GM12878 (cell line): ENCODE measurements around the gene ARL4C. TPM values are rescaled to one million over a fixed set of nuclear protein-coding genes. Genes with fewer than 3 reads are reported as not detected.
A peak's percentile ranks its signal among the peaks of the same experiment; 100 is the strongest.
"Not testable (repeated sequence)": the region's sequence is repeated elsewhere in the genome, so short reads cannot be mapped to it uniquely, and the experiment has no call there.

Experiments
- ATAC-seq: fragments of 200-7000 bp; cut with Tn5 transposase; 3 replicates; pipeline ENCODE4 v1.9.1; 2020; ENCODE audit warnings: mild to moderate bottlenecking, moderate library complexity
- BruUV-seq: library from RNA; stranded (reverse); fragments of 400-500 nt; replicated peaks from 2 replicates; lab custom pipeline; 2021; lab: Mats Ljungman, UMichigan
- CTCF ChIA-PET: fragments of 300-600 bp; sonication (Branson Sonifier 250); formaldehyde crosslinking; extraction: SDS; loops from one replicate; lab custom pipeline; 2021; ENCODE audit warnings: inconsistent platforms; lab: Yijun Ruan, JAX
- POLR2A ChIA-PET: fragments of 350-600 bp; formaldehyde crosslinking; extraction: SDS; loops from one replicate; lab custom pipeline; 2021; ENCODE audit warnings: inconsistent platforms; lab: Charles Lee
- RAD21 ChIA-PET: fragments of 300-600 bp; sonication (Branson Sonifier 250); formaldehyde crosslinking; loops from one replicate; lab custom pipeline; 2023; ENCODE audit warnings: antibody characterized with exemption; ENCODE audit not compliant: unreplicated experiment; lab: Charles Lee
- SMC1A ChIA-PET: fragments of 300-600 bp; sonication (Branson Sonifier 250); formaldehyde crosslinking; loops from one replicate; lab custom pipeline; 2023; ENCODE audit not compliant: unreplicated experiment, uncharacterized antibody; lab: Charles Lee
- DNase-seq: peaks from one replicate; pipeline ENCODE4 v3.0.0-alpha.2; 2011; ENCODE audit warnings: low read depth, low spot score
- FAIRE-seq: peaks from 3 replicates; lab custom pipeline; 2011; peaks lifted over from hg19 to GRCh38; lab: Jason Lieb, UNC
- H2AFZ ChIP-seq: 2 replicates; pipeline ENCODE4 v1.6.0; 2011; ENCODE audit warnings: low read depth, low read length, control low read depth; ENCODE audit not compliant: control insufficient read depth
- H3K27ac ChIP-seq: 2 replicates; pipeline ENCODE4 v1.5.1; 2011; ENCODE audit warnings: control low read depth; ENCODE audit not compliant: control insufficient read depth, insufficient read depth
- H3K27me3 ChIP-seq, 2 experiments: replicated peaks in 1 of 2; 2 replicates each; pipeline versions ENCODE4 v1.6.0 to v1.6.1; 2011; ENCODE audit warnings: low read length in 1 of 2; ENCODE audit not compliant: control insufficient read depth in 2 of 2, insufficient read depth in 2 of 2
- H3K36me3 ChIP-seq, 2 experiments: 2 replicates each; pipeline ENCODE4 v1.5.1; 2011; ENCODE audit warnings: low read length in 1 of 2; ENCODE audit not compliant: control insufficient read depth in 2 of 2, insufficient read depth in 2 of 2
- H3K4me1 ChIP-seq: 2 replicates; pipeline ENCODE4 v1.6.1; 2011; ENCODE audit warnings: mild to moderate bottlenecking, low read length, moderate library complexity, mixed read lengths; ENCODE audit not compliant: control insufficient read depth, insufficient read depth
- H3K4me2 ChIP-seq: 2 replicates; pipeline ENCODE4 v1.6.0; 2011; ENCODE audit warnings: control low read depth; ENCODE audit not compliant: control insufficient read depth, insufficient read depth
- H3K4me3 ChIP-seq: fragments of 200-600 bp; sonication (generic); 2 replicates; pipeline ENCODE4 v1.5.1; 2016
- H3K79me2 ChIP-seq: 2 replicates; pipeline ENCODE4 v1.6.0; 2011; ENCODE audit warnings: low read length; ENCODE audit not compliant: control insufficient read depth, insufficient read depth
- H3K9ac ChIP-seq: 2 replicates; pipeline ENCODE4 v1.8.0; 2011; ENCODE audit warnings: low read length, control low read depth, mixed read lengths; ENCODE audit not compliant: control insufficient read depth, insufficient read depth
- H3K9me3 ChIP-seq: replicated peaks from 3 replicates; pipeline ENCODE4 v1.5.1; 2011; ENCODE audit warnings: mild to moderate bottlenecking, low read length; ENCODE audit not compliant: control insufficient read depth, insufficient read depth
- H4K20me1 ChIP-seq: 2 replicates; pipeline ENCODE4 v1.6.0; 2011; ENCODE audit not compliant: control insufficient read depth, insufficient read depth
- ZNF384 ChIP-seq: IDR thresholded peaks from 2 replicates; pipeline ENCODE4 v1.6.1; 2012; ENCODE audit warnings: low read depth, mild to moderate bottlenecking, low read length, improper control_type of control experiment, borderline replicate concordance
- ZNF687 ChIP-seq: fragments of 450-650 bp; IDR thresholded peaks from 2 replicates; pipeline ENCODE4 v1.6.1; 2017; ENCODE audit warnings: mild to moderate bottlenecking, moderate library complexity
- WGBS: methylation state at CpG from one replicate; pipeline ENCODE4 v1.1.6; 2016; ENCODE audit warnings: low lambda C conversion rate; ENCODE audit not compliant: insufficient replicate concordance, insufficient coverage; ENCODE audit errors: missing lambda C conversion rate; 5-methylcytosine and 5-hydroxymethylcytosine counted together
- in situ Hi-C: fragments of 300-500 bp; cut with MboI; formaldehyde crosslinking; loops from 9 replicates; pipeline ENCODE4 v1.14.3; 2018; ENCODE audit warnings: mixed read lengths
- intact Hi-C: fragments of 100-400 bp; cut with micrococcal nuclease; formaldehyde crosslinking; loops from one replicate; pipeline ENCODE4 v1.14.2; 2022; ENCODE audit not compliant: unreplicated experiment
- polyA plus RNA-seq, 11 experiments: library from polyadenylated mRNA; depleted of rRNA in 4 of 11; unstranded in 6 of 11; stranded (reverse) in 5 of 11; fragments of >200 nt; fragmentation: Nextera tagmentation in 4 of 11; fragmentation: Illumina TruSeq in 1 of 11; extraction: Ambion mirVana in 4 of 11; extraction: Trizol in 1 of 11; gene quantifications; 1 replicate in 1 of 11; 2 replicates in 10 of 11; pipeline versions ENCODE4 v1.2.1 to v1.2.3, GENCODE V29; 2011 to 2016; ENCODE audit warnings: inconsistent platforms in 2 of 11, missing spikeins in 2 of 11, low read depth in 1 of 11
- total RNA-seq, 4 experiments: library from RNA; depleted of rRNA in 3 of 4; stranded (reverse); fragments of >200 nt in 3 of 4; fragmentation: Illumina TruSeq in 1 of 4; extraction: Trizol in 1 of 4; gene quantifications; 2 replicates each; pipeline versions ENCODE4 v1.2.1 to v1.2.3, GENCODE V29; 2013 to 2021

Gene ARL4C
- total and polyA plus RNA-seq, 10 of the 15 experiments (the other 5 are each of a cell fraction or from before 2014, with no cell fraction given) = 0.03 to 0.72 (median 0.06) TPM; not detected in 4

- 68% methylated on average over 7 of the region's 7 CpGs for WGBS
- RAD21 ChIA-PET, ATAC-seq, POLR2A ChIA-PET, intact Hi-C loops, H4K20me1 ChIP-seq, H3K4me2 ChIP-seq, H3K27me3 ChIP-seq, H3K4me3 ChIP-seq, H3K36me3 ChIP-seq, H3K9me3 ChIP-seq, FAIRE-seq, in situ Hi-C loops, DNase-seq, H3K4me1 ChIP-seq, H3K79me2 ChIP-seq, H2AFZ ChIP-seq, H3K27ac ChIP-seq, H3K9ac ChIP-seq, BruUV-seq: not testable (repeated sequence)
- ChIA-PET CTCF (interaction anchor here (0.6 to 0.7 kb wide), 2 partner anchors 9 to 319 kb away, joined by 3 to 6 read pairs; no protein-coding TSS in a partner anchor), SMC1A (interaction anchor here (0.7 kb wide), 1 partner anchor 12 kb away, joined by 3 read pairs; no protein-coding TSS in a partner anchor)
These were observed 41.6 kb downstream of the ARL4C start for GRCh38 chr2:234455246-234455645.

GRCh38 chr2:234454433-234454832 lies 42.4 kb downstream of the ARL4C start:
- Histone ChIP-seq H2AFZ (no peak overlapping the region), H3K27me3 (no peaks in the 10 kb centered on the region), H4K20me1 (no peaks in the 10 kb centered on the region), H3K4me2 (no peak overlapping the region), H3K9me3 (no peaks in the 10 kb centered on the region; the same call in 2 of the 3 replicates), H3K4me1 (no peaks in the 10 kb centered on the region), H3K36me3 (no peaks in the 10 kb centered on the region), H3K27ac (no peak overlapping the region), H3K4me3 (no peak overlapping the region), H3K9ac (no peak overlapping the region), H3K79me2 (no peaks in the 10 kb centered on the region)
- intact Hi-C loops (no loop called here), in situ Hi-C loops (no loop called here)
- DNase-seq = no peak
- CTCF ChIA-PET = no interaction called here
- ATAC-seq = no peak
- SMC1A ChIA-PET = interaction anchor here (0.7 kb wide), 1 partner anchor 12 kb away, joined by 3 read pairs; no protein-coding TSS in a partner anchor
- RAD21 ChIA-PET = interaction anchor here (1.5 kb wide), 1 partner anchor 166 kb away, joined by 3 read pairs; no protein-coding TSS in a partner anchor
- no TSS peak for BruUV-seq
- POLR2A ChIA-PET = interaction anchor here (1.0 kb wide), 1 partner anchor 15 kb away, joined by 3 read pairs; no protein-coding TSS in a partner anchor
- 28% methylated on average over 4 of the region's 4 CpGs for WGBS
- no peak for FAIRE-seq
- TF ChIP-seq ZNF687 (no peak), ZNF384 (0 out of 2 replicates have a peak, but pooled peaks have one; percentile 23)
